Measurements from ENCODE around the gene KANK4.

KANK4 gene

GRCh38 chr1:62280960-62281465 is 38.2 kb downstream of the KANK4 start:
- no peak overlapping the region for H3K4me3 ChIP-seq (ENCODE audit: low read depth in 1 of 2, low read length in 1 of 2)
- no peak overlapping the region for H3K27ac ChIP-seq
- no peaks in the 10 kb centered on the region for H3K36me3 ChIP-seq
- TF ChIP-seq, protein P1, sequence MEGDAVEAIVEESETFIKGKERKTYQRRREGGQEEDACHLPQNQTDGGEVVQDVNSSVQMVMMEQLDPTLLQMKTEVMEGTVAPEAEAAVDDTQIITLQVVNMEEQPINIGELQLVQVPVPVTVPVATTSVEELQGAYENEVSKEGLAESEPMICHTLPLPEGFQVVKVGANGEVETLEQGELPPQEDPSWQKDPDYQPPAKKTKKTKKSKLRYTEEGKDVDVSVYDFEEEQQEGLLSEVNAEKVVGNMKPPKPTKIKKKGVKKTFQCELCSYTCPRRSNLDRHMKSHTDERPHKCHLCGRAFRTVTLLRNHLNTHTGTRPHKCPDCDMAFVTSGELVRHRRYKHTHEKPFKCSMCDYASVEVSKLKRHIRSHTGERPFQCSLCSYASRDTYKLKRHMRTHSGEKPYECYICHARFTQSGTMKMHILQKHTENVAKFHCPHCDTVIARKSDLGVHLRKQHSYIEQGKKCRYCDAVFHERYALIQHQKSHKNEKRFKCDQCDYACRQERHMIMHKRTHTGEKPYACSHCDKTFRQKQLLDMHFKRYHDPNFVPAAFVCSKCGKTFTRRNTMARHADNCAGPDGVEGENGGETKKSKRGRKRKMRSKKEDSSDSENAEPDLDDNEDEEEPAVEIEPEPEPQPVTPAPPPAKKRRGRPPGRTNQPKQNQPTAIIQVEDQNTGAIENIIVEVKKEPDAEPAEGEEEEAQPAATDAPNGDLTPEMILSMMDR (IDR thresholded peaks at IDR 0.05), result no peak
- peaks cover 0 to 8% of the 10 kb centered on the region in 2 experiments for H3K4me1 ChIP-seq (ENCODE audit: control insufficient read depth in 1 of 2, insufficient read depth in 1 of 2, low read depth in 1 of 2, low read length in 1 of 2)
- no peaks in the 10 kb centered on the region for H3K27me3 ChIP-seq
- no peaks in the 10 kb centered on the region for H3K9me3 ChIP-seq

DNA sequence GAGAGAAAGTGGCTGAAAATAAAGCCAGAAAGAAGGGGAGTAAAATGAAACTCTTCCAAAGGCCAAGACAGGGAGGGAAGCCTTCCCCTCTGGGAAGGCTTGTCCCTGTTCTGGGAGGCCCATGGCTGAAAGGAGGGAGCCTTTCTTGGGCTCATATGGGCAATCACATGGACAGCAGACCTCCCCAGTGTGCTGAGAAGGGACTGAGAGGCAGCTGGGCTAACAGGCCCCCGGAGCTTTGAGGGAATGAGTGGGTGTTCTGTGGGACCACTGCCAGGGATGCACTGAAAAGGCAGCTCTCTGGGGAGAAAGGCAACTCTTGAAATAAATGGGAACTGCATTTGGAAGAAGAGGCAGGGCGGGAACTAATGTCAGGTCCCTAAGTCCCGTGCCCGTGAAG is 39.1 kb downstream of the KANK4 start:
- Histone ChIP-seq H3K4me1 (ENCODE audit: control insufficient read depth in 1 of 2, insufficient read depth in 1 of 2, low read depth in 1 of 2, low read length in 1 of 2) (peaks cover 0 to 4% of the 10 kb centered on the region in 2 experiments), H3K4me3 (ENCODE audit: low read depth in 1 of 2, low read length in 1 of 2) (no peak overlapping the region), H3K36me3 (no peaks in the 10 kb centered on the region), H3K27ac (no peak overlapping the region), H3K9me3 (no peaks in the 10 kb centered on the region), H3K27me3 (no peaks in the 10 kb centered on the region)
- TF ChIP-seq, protein P1 (IDR thresholded peaks at IDR 0.05), result no peak

DNA sequence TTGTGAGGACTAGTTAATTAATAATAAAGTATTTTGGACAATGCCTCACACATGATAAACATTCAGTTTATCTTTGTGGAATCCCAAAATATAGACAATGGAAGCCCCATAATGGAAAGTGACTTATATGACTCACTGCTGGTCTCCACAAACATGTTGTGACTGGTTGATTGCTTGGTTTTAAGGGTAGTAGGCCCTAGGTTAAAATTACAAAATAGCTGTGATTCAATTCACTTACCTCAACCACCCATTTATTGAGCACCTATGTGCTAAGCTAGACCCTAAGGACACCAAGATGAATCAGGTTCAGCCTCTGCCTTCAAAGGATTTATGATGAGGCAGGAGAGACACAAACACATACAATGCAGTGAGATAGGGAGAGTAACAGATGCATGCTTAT is 42.4 kb downstream of the KANK4 start:
- H3K27ac ChIP-seq, result no peak overlapping the region
- TF ChIP-seq, protein P1 (IDR thresholded peaks at IDR 0.05), result no peak
- H3K9me3 ChIP-seq, result no peaks in the 10 kb centered on the region
- no peak overlapping the region for H3K4me3 ChIP-seq (ENCODE audit: low read depth in 1 of 2, low read length in 1 of 2)
- H3K36me3 ChIP-seq, result no peaks in the 10 kb centered on the region
- H3K27me3 ChIP-seq, result no peaks in the 10 kb centered on the region
- peaks cover 0 to 6% of the 10 kb centered on the region in 2 experiments for H3K4me1 ChIP-seq (ENCODE audit: control insufficient read depth in 1 of 2, insufficient read depth in 1 of 2, low read depth in 1 of 2, low read length in 1 of 2)

- Histone ChIP-seq H3K36me3 (no peaks in the 10 kb centered on the region), H3K9me3 (no peaks in the 10 kb centered on the region), H3K4me1 (ENCODE audit: control insufficient read depth in 1 of 2, insufficient read depth in 1 of 2, low read depth in 1 of 2, low read length in 1 of 2) (peaks cover 0 to 7% of the 10 kb centered on the region in 2 experiments), H3K27me3 (no peaks in the 10 kb centered on the region), H3K4me3 (ENCODE audit: low read depth in 1 of 2, low read length in 1 of 2) (no peak overlapping the region), H3K27ac (no peak overlapping the region)
- TF ChIP-seq, protein P1 (IDR thresholded peaks at IDR 0.05), result no peak
Measured at GRCh38 chr1:62274496-62275485, 44.4 kb downstream of the KANK4 start.

DNA sequence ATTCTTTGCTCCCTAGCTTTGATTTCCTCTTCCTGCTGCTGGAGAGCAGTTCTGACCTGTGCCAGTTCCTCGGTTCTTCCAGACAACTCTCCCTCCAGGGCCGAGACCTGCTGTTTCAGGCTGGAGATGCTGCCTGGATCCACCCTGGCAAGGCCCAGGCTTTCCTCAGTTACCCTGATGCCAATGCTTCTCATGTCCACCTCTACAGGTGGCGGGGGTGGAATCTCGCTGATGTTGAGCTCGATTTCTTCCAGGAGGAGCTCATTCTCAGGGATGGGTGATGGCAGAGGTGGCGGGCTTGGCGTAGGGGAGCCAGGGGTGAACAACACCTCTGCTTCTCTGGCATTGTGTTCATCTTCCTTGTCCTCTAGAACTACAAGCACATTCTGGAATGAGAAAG is 45.3 kb downstream of the KANK4 start:
- Histone ChIP-seq H3K4me3 (ENCODE audit: low read depth in 1 of 2, low read length in 1 of 2) (no peak overlapping the region), H3K27me3 (no peaks in the 10 kb centered on the region), H3K4me1 (ENCODE audit: control insufficient read depth in 1 of 2, insufficient read depth in 1 of 2, low read depth in 1 of 2, low read length in 1 of 2) (peaks cover 0 to 7% of the 10 kb centered on the region in 2 experiments), H3K9me3 (no peaks in the 10 kb centered on the region), H3K27ac (no peak overlapping the region), H3K36me3 (no peaks in the 10 kb centered on the region)
- TF ChIP-seq, protein P1 (IDR thresholded peaks at IDR 0.05), result no peak
